GM10266 (cell line): ENCODE results near the gene VGLL2.

ENCODE experiments used
- DNase-seq: peaks from one replicate; pipeline ENCODE4 v3.0.0; 2012; ENCODE audit errors: extremely low spot score
- TF ChIP-seq, protein P1 (sequence below): IDR thresholded peaks from 2 replicates; pipeline ENCODE4 v1.5.1; 2012; ENCODE audit warnings: mild to moderate bottlenecking, low read depth; ENCODE audit not compliant: control insufficient read depth, insufficient read depth; ENCODE audit errors: missing control alignments

The VGLL2 gene

DNA sequence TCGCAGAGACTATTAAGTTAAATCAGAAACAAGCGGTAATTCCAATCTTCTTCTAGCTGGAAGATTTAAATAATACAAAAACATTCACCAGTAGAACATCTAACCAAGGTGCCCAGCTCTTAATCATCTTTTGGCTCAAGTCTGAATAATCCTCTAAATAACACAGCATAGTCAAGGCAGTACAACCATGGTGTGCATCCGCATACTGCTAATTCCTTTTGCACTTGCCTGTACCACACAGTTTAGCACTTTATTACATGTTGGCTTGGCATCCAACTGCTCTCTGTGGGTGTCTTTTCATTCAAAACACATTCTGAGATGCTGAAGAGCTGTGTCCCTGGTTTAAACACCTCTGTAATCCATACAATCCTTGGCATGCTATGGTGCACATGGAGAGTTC lies 42.3 kb downstream of the VGLL2 start:
- DNase-seq: no peak
- TF ChIP-seq, protein P1, sequence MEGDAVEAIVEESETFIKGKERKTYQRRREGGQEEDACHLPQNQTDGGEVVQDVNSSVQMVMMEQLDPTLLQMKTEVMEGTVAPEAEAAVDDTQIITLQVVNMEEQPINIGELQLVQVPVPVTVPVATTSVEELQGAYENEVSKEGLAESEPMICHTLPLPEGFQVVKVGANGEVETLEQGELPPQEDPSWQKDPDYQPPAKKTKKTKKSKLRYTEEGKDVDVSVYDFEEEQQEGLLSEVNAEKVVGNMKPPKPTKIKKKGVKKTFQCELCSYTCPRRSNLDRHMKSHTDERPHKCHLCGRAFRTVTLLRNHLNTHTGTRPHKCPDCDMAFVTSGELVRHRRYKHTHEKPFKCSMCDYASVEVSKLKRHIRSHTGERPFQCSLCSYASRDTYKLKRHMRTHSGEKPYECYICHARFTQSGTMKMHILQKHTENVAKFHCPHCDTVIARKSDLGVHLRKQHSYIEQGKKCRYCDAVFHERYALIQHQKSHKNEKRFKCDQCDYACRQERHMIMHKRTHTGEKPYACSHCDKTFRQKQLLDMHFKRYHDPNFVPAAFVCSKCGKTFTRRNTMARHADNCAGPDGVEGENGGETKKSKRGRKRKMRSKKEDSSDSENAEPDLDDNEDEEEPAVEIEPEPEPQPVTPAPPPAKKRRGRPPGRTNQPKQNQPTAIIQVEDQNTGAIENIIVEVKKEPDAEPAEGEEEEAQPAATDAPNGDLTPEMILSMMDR: no peak

DNA sequence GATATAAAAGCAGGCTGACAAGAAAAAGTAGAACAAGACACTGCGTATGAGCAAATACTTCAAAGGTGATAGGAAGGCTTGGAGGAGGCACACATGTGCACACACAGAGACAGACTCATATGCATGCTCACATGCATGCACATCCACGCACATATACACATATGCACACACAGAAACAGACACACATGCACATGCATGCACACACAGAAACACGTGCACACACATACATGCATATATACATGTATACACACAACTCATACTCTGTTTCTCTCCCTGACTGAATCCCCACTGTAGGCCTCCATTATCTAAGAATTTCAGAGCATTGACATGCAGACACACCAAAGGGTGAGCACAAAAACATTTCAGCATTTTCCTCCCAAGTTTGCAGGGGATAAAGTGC lies 43.7 kb downstream of the VGLL2 start:
- TF ChIP-seq, protein P1: no peak
- DNase-seq: no peak

GRCh38 chr6:117309611-117310010 lies 44.3 kb downstream of the VGLL2 start:
- DNase-seq: no peak
- TF ChIP-seq, protein P1: no peak

GRCh38 chr6:117311310-117311709 lies 46.0 kb downstream of the VGLL2 start:
- TF ChIP-seq, protein P1: no peak
- DNase-seq: no peak

- TF ChIP-seq, protein P1: no peak
- DNase-seq: no peak
Measured at GRCh38 chr6:117311726-117312125, 46.4 kb downstream of the VGLL2 start.

DNA sequence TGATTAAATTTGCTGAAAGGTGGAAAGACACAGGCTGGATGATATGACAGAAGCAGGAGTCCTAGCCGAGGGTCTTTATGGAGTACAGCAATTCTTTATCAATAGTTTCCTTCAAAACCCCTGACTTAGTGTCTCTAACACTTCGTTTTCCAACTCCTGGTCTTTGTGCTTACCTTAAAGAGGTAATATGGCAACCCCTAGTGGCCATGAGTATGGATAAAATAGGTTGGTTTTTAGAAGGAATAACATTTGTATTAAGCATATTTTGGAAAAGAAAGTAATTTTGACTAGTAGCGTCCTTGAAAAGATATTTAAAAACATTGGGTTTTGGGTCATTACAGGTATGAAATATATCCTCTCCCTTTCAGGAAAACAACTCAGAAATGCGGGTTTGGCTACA lies 51.9 kb downstream of the VGLL2 start:
- DNase-seq: no peak
- TF ChIP-seq, protein P1: peak; percentile 37
